ENCODE measurements around the gene MEPCE. TPM values are rescaled to one million over a fixed set of nuclear protein-coding genes. Genes with fewer than 3 reads are reported as not detected.

The MEPCE gene
- total and polyA plus RNA-seq, 2 of the 8 experiments (the other 6 are each of a cell fraction or from before 2014, with no cell fraction given): 22.8 to 48.8 TPM

DNA sequence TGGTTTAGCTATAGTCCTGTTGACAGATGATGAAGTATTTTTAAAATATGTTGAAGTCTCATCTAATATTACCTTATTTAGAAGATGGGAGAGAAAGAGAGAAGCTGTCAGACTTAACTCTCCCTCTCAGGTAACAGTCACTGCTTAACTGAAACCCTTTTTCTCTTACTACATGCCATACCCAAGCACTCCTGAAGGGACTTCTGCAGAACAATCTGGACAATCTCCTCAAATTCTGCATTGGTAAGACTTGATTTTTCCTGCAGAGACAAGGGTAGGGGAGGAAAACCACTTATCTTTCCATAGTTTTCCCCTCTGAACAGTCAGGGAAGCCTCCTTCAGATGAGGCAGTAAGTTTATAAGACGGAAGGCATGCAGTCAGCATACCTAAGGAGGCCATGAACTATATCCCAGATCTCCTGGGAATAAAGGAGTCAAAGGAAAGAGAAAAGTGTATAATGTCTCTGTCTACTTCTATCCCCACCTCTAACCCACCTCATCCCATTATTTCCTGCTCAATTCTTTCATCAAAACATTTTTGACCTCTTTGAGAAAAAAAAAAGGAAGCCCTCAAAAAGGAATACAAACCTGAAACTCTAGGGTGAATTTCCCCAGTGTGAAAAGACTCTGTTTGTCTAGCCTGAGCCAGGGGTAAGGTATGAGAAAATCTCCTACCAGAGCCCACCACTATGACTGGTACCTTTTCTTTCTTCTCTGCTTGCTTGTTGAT, 10.5 kb upstream of the MEPCE start:
- H2BK12ac ChIP-seq (ENCODE audit: low read depth, low read length): no peak overlapping the region
- FAIRE-seq: no peak
- H3K36me3 ChIP-seq (ENCODE audit: control insufficient read depth in 2 of 4, insufficient read depth in 4 of 4, low read length in 3 of 4): no peaks in the 10 kb centered on the region
- H3K4ac ChIP-seq (replicated peaks; ENCODE audit: insufficient read length, low read depth, low read length): no peak overlapping the region
- no peaks in the 10 kb centered on the region for H3K79me1 ChIP-seq (ENCODE audit: low read depth, low read length)
- no peaks in the 10 kb centered on the region for H3K27me3 ChIP-seq (replicated peaks in 1 of 4; ENCODE audit: control insufficient read depth in 3 of 4, extremely low read depth in 1 of 4, insufficient read depth in 3 of 4, low read length in 3 of 4)
- 75% methylated on average over 1 of the region's 1 CpG; no CpG with 5 or more reads in 1 of the 2 experiments for WGBS, 2 experiments (ENCODE audit: extremely low coverage in 1 of 2, insufficient coverage in 1 of 2, insufficient read length in 1 of 2, insufficient replicate concordance in 2 of 2, low coverage in 1 of 2, low lambda C conversion rate in 2 of 2, missing lambda C conversion rate in 1 of 2)
- no peaks in the 10 kb centered on the region for H3K9me3 ChIP-seq (ENCODE audit: insufficient read depth in 2 of 2, low read depth in 1 of 2, low read length in 1 of 2)
- H3K18ac ChIP-seq (ENCODE audit: extremely low read depth, low read length): no peak overlapping the region
- ChIA-PET POLR2A (ENCODE audit: partially characterized antibody) (interaction anchor here (1.0 to 2.6 kb wide), 2 partner anchors 10 to 38 kb away, joined by 3 to 15 read pairs; partner anchors contain the start of genes MEPCE and ZCWPW1), CTCF (ENCODE audit: partially characterized antibody) (interaction anchor here (0.8 to 4.2 kb wide), 3 partner anchors 11 to 32 kb away, joined by 3 to 17 read pairs (median 7); no protein-coding TSS in a partner anchor)
- no peaks in the 10 kb centered on the region for H3K23me2 ChIP-seq (ENCODE audit: low read depth, low read length)
- no peak overlapping the region for H3K4me3 ChIP-seq (ENCODE audit: extremely low read depth in 1 of 4, insufficient read depth in 2 of 4, low read depth in 3 of 4, low read length in 4 of 4)
- H2BK15ac ChIP-seq (ENCODE audit: low read length): no peak overlapping the region
- H3K4me1 ChIP-seq (replicated peaks in 1 of 4; ENCODE audit: control insufficient read depth in 3 of 4, insufficient read depth in 4 of 4, low read length in 3 of 4): no peaks in the 10 kb centered on the region
- no peak overlapping the region for H3K4me2 ChIP-seq (ENCODE audit: insufficient read depth in 1 of 2, low read depth in 2 of 2, low read length in 2 of 2)
- no peak overlapping the region for H3K9ac ChIP-seq (replicated peaks in 1 of 4; ENCODE audit: extremely low read depth in 1 of 4, low read depth in 3 of 4, low read length in 3 of 4)
- no peaks in the 10 kb centered on the region for H3K79me2 ChIP-seq (ENCODE audit: control insufficient read depth in 1 of 2, insufficient read depth in 2 of 2, low read length in 2 of 2)
- H4K91ac ChIP-seq (replicated peaks; ENCODE audit: insufficient read length, low read length): no peak overlapping the region
- H2AK5ac ChIP-seq (ENCODE audit: low read depth, low read length): no peak overlapping the region
- H2BK20ac ChIP-seq (ENCODE audit: low read length): no peak overlapping the region
- no peak overlapping the region for H4K8ac ChIP-seq (ENCODE audit: extremely low read depth, insufficient read depth, low read length)
- H4K5ac ChIP-seq (ENCODE audit: insufficient read length, low read depth, low read length): no peak overlapping the region
- no peak overlapping the region for H2BK120ac ChIP-seq (replicated peaks; ENCODE audit: low read depth, low read length)
- no peak overlapping the region for H3K14ac ChIP-seq (ENCODE audit: insufficient read length)
- no peak overlapping the region for H2BK5ac ChIP-seq (ENCODE audit: low read depth, low read length)
- no peak overlapping the region for H2AFZ ChIP-seq (ENCODE audit: low read length)
- DNase-seq (ENCODE audit: low read depth in 1 of 2, low spot score in 2 of 2): no peak
- H3K23ac ChIP-seq (ENCODE audit: insufficient read length): no peak overlapping the region
- no peaks in the 10 kb centered on the region for H4K20me1 ChIP-seq (replicated peaks in 1 of 2; ENCODE audit: control insufficient read depth in 1 of 2, insufficient read depth in 2 of 2, low read length in 2 of 2)
- H3K27ac ChIP-seq (ENCODE audit: low read depth, low read length): no peak overlapping the region
- no peak overlapping the region for H3K56ac ChIP-seq (replicated peaks; ENCODE audit: insufficient read length, low read depth, low read length)
- TF ChIP-seq BACH1 (IDR thresholded peaks at IDR 0.05; ENCODE audit: low read length) (no peak), YY1 (IDR thresholded peaks at IDR 0.05; ENCODE audit: low read depth, low read length) (no peak), GTF2F1 (IDR thresholded peaks at IDR 0.05; ENCODE audit: borderline replicate concordance, low read depth, low read length) (no peak), CHD1 (IDR thresholded peaks at IDR 0.05; ENCODE audit: low read depth, low read length) (no peak), KDM4A (IDR thresholded peaks at IDR 0.05; ENCODE audit: low read depth, low read length, severe bottlenecking) (no peak), CHD2 (IDR thresholded peaks at IDR 0.05; ENCODE audit: low read length) (no peak), POLR2A (IDR thresholded peaks at IDR 0.05; ENCODE audit: control extremely low read depth in 1 of 2, low read depth in 2 of 2, low read length in 2 of 2) (no peak), JUND (IDR thresholded peaks at IDR 0.05; ENCODE audit: low read length) (no peak), CREB1 (IDR thresholded peaks at IDR 0.05) (no peak)
- TF ChIP-seq, protein P1, sequence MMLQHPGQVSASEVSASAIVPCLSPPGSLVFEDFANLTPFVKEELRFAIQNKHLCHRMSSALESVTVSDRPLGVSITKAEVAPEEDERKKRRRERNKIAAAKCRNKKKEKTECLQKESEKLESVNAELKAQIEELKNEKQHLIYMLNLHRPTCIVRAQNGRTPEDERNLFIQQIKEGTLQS (IDR thresholded peaks at IDR 0.05; ENCODE audit: insufficient read depth, low read depth, low read length): no peak
- TF ChIP-seq, protein P2, sequence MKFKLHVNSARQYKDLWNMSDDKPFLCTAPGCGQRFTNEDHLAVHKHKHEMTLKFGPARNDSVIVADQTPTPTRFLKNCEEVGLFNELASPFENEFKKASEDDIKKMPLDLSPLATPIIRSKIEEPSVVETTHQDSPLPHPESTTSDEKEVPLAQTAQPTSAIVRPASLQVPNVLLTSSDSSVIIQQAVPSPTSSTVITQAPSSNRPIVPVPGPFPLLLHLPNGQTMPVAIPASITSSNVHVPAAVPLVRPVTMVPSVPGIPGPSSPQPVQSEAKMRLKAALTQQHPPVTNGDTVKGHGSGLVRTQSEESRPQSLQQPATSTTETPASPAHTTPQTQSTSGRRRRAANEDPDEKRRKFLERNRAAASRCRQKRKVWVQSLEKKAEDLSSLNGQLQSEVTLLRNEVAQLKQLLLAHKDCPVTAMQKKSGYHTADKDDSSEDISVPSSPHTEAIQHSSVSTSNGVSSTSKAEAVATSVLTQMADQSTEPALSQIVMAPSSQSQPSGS (IDR thresholded peaks at IDR 0.05; ENCODE audit: low read length): no peak
- TF ChIP-seq, protein P3, sequence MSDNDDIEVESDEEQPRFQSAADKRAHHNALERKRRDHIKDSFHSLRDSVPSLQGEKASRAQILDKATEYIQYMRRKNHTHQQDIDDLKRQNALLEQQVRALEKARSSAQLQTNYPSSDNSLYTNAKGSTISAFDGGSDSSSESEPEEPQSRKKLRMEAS (IDR thresholded peaks at IDR 0.05): no peak

Measured in H1 (cell line).